Amniotic epithelial cell (primary cell): ENCODE measurements around the gene MTCH1.

ENCODE experiments used
- DNase-seq: peaks from one replicate; pipeline ENCODE4 v3.0.0-alpha.2; 2010; ENCODE audit warnings: low read depth

Gene MTCH1

GRCh38 chr6:36970892-36971842 is 14.8 kb downstream of the MTCH1 start:
- DNase-seq, result no peak

- no peak for DNase-seq
These were observed 15.8 kb downstream of the MTCH1 start for GRCh38 chr6:36969988-36970891.

GRCh38 chr6:36969240-36969691 is 16.7 kb downstream of the MTCH1 start:
- DNase-seq, result no peak

GRCh38 chr6:36968266-36968977 is 17.6 kb downstream of the MTCH1 start:
- DNase-seq, result no peak

- DNase-seq, result no peak
These were observed 18.2 kb downstream of the MTCH1 start for GRCh38 chr6:36967757-36968156.

- no peak for DNase-seq
These were observed 18.7 kb downstream of the MTCH1 start for GRCh38 chr6:36967301-36967700.

- no peak for DNase-seq
These were observed 21.1 kb downstream of the MTCH1 start for GRCh38 chr6:36964908-36965307.

GRCh38 chr6:36964349-36964748 is 21.6 kb downstream of the MTCH1 start:
- DNase-seq, result no peak

- no peak for DNase-seq
These were observed 22.3 kb downstream of the MTCH1 start for GRCh38 chr6:36963451-36964290.

GRCh38 chr6:36962874-36963273 is 23.1 kb downstream of the MTCH1 start:
- peak; percentile 62 for DNase-seq

GRCh38 chr6:36961441-36962435 is 24.3 kb downstream of the MTCH1 start:
- DNase-seq, result no peak

GRCh38 chr6:36959555-36960250 is 26.3 kb downstream of the MTCH1 start:
- no peak for DNase-seq

GRCh38 chr6:36958775-36959554 is 27.0 kb downstream of the MTCH1 start:
- DNase-seq, result no peak

GRCh38 chr6:36957773-36958271 is 28.2 kb downstream of the MTCH1 start:
- DNase-seq, result no peak

GRCh38 chr6:36956446-36956820 is 29.6 kb downstream of the MTCH1 start:
- no peak for DNase-seq

GRCh38 chr6:36955671-36956445 is 30.1 kb downstream of the MTCH1 start:
- peak; percentile 50 for DNase-seq

GRCh38 chr6:36955136-36955535 is 30.9 kb downstream of the MTCH1 start:
- DNase-seq, result no peak
